Esophagus (tissue), 2 donors: ENCODE data around the gene RNF17. TPM values are rescaled to one million over a fixed set of nuclear protein-coding genes. Genes with fewer than 3 reads are reported as not detected.

Experiments
- H3K27ac ChIP-seq, 2 donors: one replicate each; pipeline ENCODE4 v1.5.1; 2013; ENCODE audit warnings: low read depth in 2 of 2, mild to moderate bottlenecking in 2 of 2, inconsistent platforms in 1 of 2, low read length in 1 of 2, moderate library complexity in 1 of 2
- H3K27me3 ChIP-seq, 2 donors: one replicate each; pipeline ENCODE4 v1.6.1; 2013; ENCODE audit warnings: low read length in 2 of 2, control low read depth in 1 of 2, mild to moderate bottlenecking in 1 of 2; ENCODE audit not compliant: insufficient read depth in 2 of 2, control insufficient read depth in 1 of 2
- H3K36me3 ChIP-seq, 2 donors: one replicate each; pipeline ENCODE4 v1.6.1; 2013; ENCODE audit warnings: low read length in 1 of 2; ENCODE audit not compliant: control insufficient read depth in 2 of 2, insufficient read depth in 2 of 2
- H3K4me1 ChIP-seq, 2 donors: one replicate each; pipeline ENCODE4 v1.6.1; 2013; ENCODE audit warnings: low read length in 1 of 2; ENCODE audit not compliant: control insufficient read depth in 2 of 2, insufficient read depth in 2 of 2
- H3K4me3 ChIP-seq, 2 donors: one replicate each; pipeline ENCODE4 v1.5.1; 2013; ENCODE audit warnings: low read length in 2 of 2, mild to moderate bottlenecking in 2 of 2, low read depth in 1 of 2, moderate library complexity in 1 of 2
- H3K9me3 ChIP-seq, 2 donors: one replicate each; pipeline ENCODE4 v1.6.1; 2013; ENCODE audit warnings: mild to moderate bottlenecking in 2 of 2, low read depth in 1 of 2, low read length in 1 of 2, moderate library complexity in 1 of 2; ENCODE audit not compliant: control insufficient read depth in 2 of 2, insufficient read depth in 1 of 2
- WGBS, 2 donors: extraction: QIAGEN DNeasy Blood & Tissue Kit; methylation state at CpG; one replicate each; pipeline ENCODE4 v1.1.7; 2013; 5-methylcytosine and 5-hydroxymethylcytosine counted together
- polyA plus RNA-seq, 2 donors: library from polyadenylated mRNA; stranded (reverse); fragments of 200-250 nt; gene quantifications; one replicate each; pipeline ENCODE4 v1.2.3, GENCODE V29; 2013
- donor health status: healthy with polysubstance abuse.
- donor health status: Bipolar disorder and iron deficiency.

The RNF17 gene
- polyA plus RNA-seq, 2 donors = not detected

- no peak overlapping the region for H3K27ac ChIP-seq
- no peaks in the 10 kb centered on the region for H3K36me3 ChIP-seq
- H3K4me1 ChIP-seq = peaks cover 0 to 20% of the 10 kb centered on the region in 2 donors
- peaks cover 0 to 3% of the 10 kb centered on the region in 2 donors for H3K27me3 ChIP-seq
- H3K9me3 ChIP-seq = no peaks in the 10 kb centered on the region
- 56 to 66% methylated on average over 4 of the region's 4 CpGs for WGBS, 2 donors
- H3K4me3 ChIP-seq = no peak overlapping the region
Measured at GRCh38 chr13:24742977-24743376, 21.0 kb upstream of the RNF17 start.

GRCh38 chr13:24744247-24744646 lies 19.7 kb upstream of the RNF17 start:
- Histone ChIP-seq H3K9me3 (no peaks in the 10 kb centered on the region), H3K4me1 (peaks cover 0 to 22% of the 10 kb centered on the region in 2 donors), H3K36me3 (no peaks in the 10 kb centered on the region), H3K27ac (no peak overlapping the region), H3K27me3 (peaks cover 0 to 3% of the 10 kb centered on the region in 2 donors), H3K4me3 (no peak overlapping the region)
- WGBS, 2 donors = 59 to 81% methylated on average over 6 of the region's 6 CpGs

- H3K4me3 ChIP-seq = no peak overlapping the region
- H3K27me3 ChIP-seq = peaks cover 0 to 3% of the 10 kb centered on the region in 2 donors
- peaks cover 0 to 22% of the 10 kb centered on the region in 2 donors for H3K4me1 ChIP-seq
- 59 to 65% methylated on average over 23 to 24 of the region's 24 CpGs for WGBS, 2 donors
- no peak overlapping the region for H3K27ac ChIP-seq
- H3K9me3 ChIP-seq = no peaks in the 10 kb centered on the region
- no peaks in the 10 kb centered on the region for H3K36me3 ChIP-seq
Measured at GRCh38 chr13:24745516-24745860, 18.5 kb upstream of the RNF17 start.

GRCh38 chr13:24745861-24746617 lies 17.9 kb upstream of the RNF17 start:
- Histone ChIP-seq H3K9me3 (no peaks in the 10 kb centered on the region), H3K4me3 (no peak overlapping the region), H3K4me1 (peaks cover 0 to 22% of the 10 kb centered on the region in 2 donors), H3K27ac (no peak overlapping the region), H3K27me3 (peaks cover 0 to 3% of the 10 kb centered on the region in 2 donors), H3K36me3 (no peaks in the 10 kb centered on the region)
- WGBS, 2 donors = 23 to 49% methylated on average over 54 to 70 of the region's 70 CpGs

- H3K4me3 ChIP-seq = peak overlapping the region in 1 of 2 donors; percentile 48
- H3K27ac ChIP-seq = no peak overlapping the region
- peaks cover 0 to 21% of the 10 kb centered on the region in 2 donors for H3K4me1 ChIP-seq
- no peaks in the 10 kb centered on the region for H3K9me3 ChIP-seq
- WGBS, 2 donors = 14 to 25% methylated on average over 49 to 56 of the region's 56 CpGs
- no peaks in the 10 kb centered on the region for H3K36me3 ChIP-seq
- peaks cover 0 to 3% of the 10 kb centered on the region in 2 donors for H3K27me3 ChIP-seq
Measured at GRCh38 chr13:24746618-24747247, 17.2 kb upstream of the RNF17 start.

- no peaks in the 10 kb centered on the region for H3K36me3 ChIP-seq
Measured at GRCh38 chr13:24747248-24748060, 16.5 kb upstream of the RNF17 start.

GRCh38 chr13:24748061-24748400 lies 15.9 kb upstream of the RNF17 start:
- no peaks in the 10 kb centered on the region for H3K9me3 ChIP-seq
- H3K27me3 ChIP-seq = peaks cover 0 to 3% of the 10 kb centered on the region in 2 donors
- no peak overlapping the region for H3K27ac ChIP-seq
- peak overlapping the region; percentile 44 to 48 for H3K4me3 ChIP-seq
- H3K4me1 ChIP-seq = peaks cover 0 to 11% of the 10 kb centered on the region in 2 donors
- WGBS, 2 donors = 8% methylated on average over 10 of the region's 10 CpGs
- no peaks in the 10 kb centered on the region for H3K36me3 ChIP-seq

More at GRCh38 chr13:24747248-24748060, 16.5 kb upstream of the RNF17 start:
- Histone ChIP-seq H3K9me3 (no peaks in the 10 kb centered on the region), H3K27ac (no peak overlapping the region), H3K27me3 (peaks cover 0 to 3% of the 10 kb centered on the region in 2 donors), H3K4me3 (peak overlapping the region; percentile 44 to 48), H3K4me1 (peaks cover 0 to 17% of the 10 kb centered on the region in 2 donors)
- WGBS, 2 donors = 1 to 3% methylated on average over 61 of the region's 61 CpGs

- Histone ChIP-seq H3K27me3 (no peaks in the 10 kb centered on the region), H3K4me1 (no peaks in the 10 kb centered on the region), H3K4me3 (no peak overlapping the region), H3K36me3 (no peaks in the 10 kb centered on the region), H3K9me3 (peaks cover 0 to 2% of the 10 kb centered on the region in 2 donors), H3K27ac (no peak overlapping the region)
Measured at GRCh38 chr13:24759197-24759596, 4.8 kb upstream of the RNF17 start.

- Histone ChIP-seq H3K4me1 (no peaks in the 10 kb centered on the region), H3K9me3 (peaks cover 0 to 2% of the 10 kb centered on the region in 2 donors), H3K27ac (no peak overlapping the region), H3K36me3 (no peaks in the 10 kb centered on the region), H3K27me3 (no peaks in the 10 kb centered on the region), H3K4me3 (no peak overlapping the region)
- WGBS, 2 donors = 97% methylated on average over 15 of the region's 15 CpGs
Measured at GRCh38 chr13:24764276-24764630, 284 bp downstream of the RNF17 start.
